ENCODE measurements around the gene SLC27A4.

Gene SLC27A4

GRCh38 chr9:128362774-128363173 lies 22.4 kb downstream of the SLC27A4 start:
- TF ChIP-seq POLR2A (IDR thresholded peaks at IDR 0.05; ENCODE audit: low read length) (no peak), GATA1 (IDR thresholded peaks at IDR 0.05; ENCODE audit: low read depth, low read length) (no peak)
- no peak for DNase-seq

DNA sequence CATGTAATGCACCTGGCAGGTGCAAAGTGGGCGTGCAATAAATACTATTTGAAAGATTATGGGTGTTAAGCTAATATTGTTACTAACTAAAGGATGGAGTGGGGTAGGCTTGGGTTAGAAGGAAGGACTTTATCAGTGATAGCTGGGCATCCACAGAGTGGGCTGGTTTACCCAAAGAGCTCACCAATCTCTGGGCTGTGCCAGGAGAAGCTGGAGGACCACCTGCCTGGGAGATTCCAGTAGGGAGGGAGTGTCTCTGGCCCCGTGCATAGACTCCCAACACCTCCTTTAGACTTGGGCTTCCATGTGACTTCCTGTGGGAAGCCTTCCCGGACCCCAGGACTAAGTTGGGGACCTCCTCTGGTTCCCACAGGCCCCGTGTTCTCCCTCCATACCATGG lies 25.2 kb downstream of the SLC27A4 start:
- no peak for DNase-seq
- no peak for TF ChIP-seq POLR2A (IDR thresholded peaks at IDR 0.05; ENCODE audit: low read length)
- no peak for TF ChIP-seq GATA1 (IDR thresholded peaks at IDR 0.05; ENCODE audit: low read depth, low read length)

DNA sequence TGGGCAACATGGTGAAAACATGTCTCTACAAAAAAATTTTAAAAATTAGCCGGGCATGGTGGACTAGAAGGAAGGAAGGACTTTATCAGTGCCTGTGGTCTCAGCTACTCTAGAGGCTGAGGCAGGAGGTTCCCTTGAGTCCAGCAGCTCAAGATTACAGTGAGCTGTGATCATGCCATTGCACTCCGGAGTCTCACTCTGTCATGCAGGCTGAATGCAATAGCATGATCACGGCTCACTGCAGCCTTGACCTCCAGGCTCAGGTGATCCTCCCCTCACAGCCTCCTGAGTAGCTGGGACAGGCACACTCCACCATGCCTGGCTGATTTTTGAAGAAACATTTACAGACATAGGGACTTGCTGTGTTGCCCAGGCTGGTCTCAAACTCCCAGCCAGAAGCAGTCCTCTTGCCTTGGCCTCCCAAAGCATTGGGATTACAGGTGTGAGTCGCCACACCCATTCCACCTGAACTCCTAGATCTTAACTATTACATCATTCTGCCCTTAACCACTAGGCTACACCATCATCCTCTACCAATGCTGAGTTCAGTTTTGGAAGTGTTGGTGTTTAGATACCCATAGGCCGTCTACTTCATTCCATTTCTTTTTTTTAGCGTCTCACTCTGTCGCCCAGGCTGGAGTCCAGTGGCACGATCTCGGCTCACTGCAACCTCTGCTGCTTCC lies 28.8 kb downstream of the SLC27A4 start:
- peak in 1 of 2 experiments; percentile 27 for DNase-seq
- TF ChIP-seq GATA1 (IDR thresholded peaks at IDR 0.05; ENCODE audit: low read depth, low read length) = no peak

- no peak for DNase-seq
- no peak for TF ChIP-seq POLR2A (IDR thresholded peaks at IDR 0.05; ENCODE audit: low read length)
- TF ChIP-seq GATA1 (IDR thresholded peaks at IDR 0.05; ENCODE audit: low read depth, low read length) = no peak
Measured at GRCh38 chr9:128370367-128370751, 30.0 kb downstream of the SLC27A4 start.

- peak; percentile 97 to 98 for DNase-seq
- TF ChIP-seq POLR2A (IDR thresholded peaks at IDR 0.05; ENCODE audit: low read length) (peak; percentile 90), GATA1 (IDR thresholded peaks at IDR 0.05; ENCODE audit: low read depth, low read length) (no peak)
Measured at GRCh38 chr9:128370752-128371629, 30.7 kb downstream of the SLC27A4 start, which contains the start of gene URM1. TSS of gene URM1 (plus strand) at chr9:128371374. CDS start at chr9:128371381, 7 bp downstream.

- no peak for TF ChIP-seq GATA1 (IDR thresholded peaks at IDR 0.05; ENCODE audit: low read depth, low read length)
- TF ChIP-seq POLR2A (IDR thresholded peaks at IDR 0.05; ENCODE audit: low read length) = peak; percentile 53
- peak; percentile 44 to 65 for DNase-seq
Measured at GRCh38 chr9:128371630-128372117, 31.3 kb downstream of the SLC27A4 start.

DNA sequence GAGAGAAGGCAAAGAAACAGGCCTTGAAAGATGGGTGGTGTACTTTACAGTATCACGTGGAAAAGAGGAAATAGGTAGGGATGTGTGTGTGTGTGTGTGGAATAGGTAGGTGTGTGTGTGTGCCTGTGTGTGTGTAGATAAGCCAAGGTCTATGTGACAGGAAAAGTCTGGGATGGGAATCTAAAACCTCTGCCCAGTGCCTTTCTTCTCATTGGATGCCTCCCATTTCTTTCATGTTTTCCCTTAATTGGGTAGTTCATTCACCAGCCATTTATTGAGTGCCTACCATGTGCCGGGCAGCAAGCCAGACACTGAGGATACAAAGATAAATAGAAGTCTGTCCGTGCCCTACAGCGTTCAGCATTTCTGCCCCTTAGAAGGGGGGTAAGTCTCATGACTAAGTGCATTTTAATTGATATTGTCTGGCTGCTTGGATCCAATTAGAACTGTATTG lies 31.9 kb downstream of the SLC27A4 start:
- DNase-seq = peak; percentile 62 to 73
- TF ChIP-seq GATA1 (IDR thresholded peaks at IDR 0.05; ENCODE audit: low read depth, low read length) = no peak
- TF ChIP-seq POLR2A (IDR thresholded peaks at IDR 0.05; ENCODE audit: low read length) = no peak

DNA sequence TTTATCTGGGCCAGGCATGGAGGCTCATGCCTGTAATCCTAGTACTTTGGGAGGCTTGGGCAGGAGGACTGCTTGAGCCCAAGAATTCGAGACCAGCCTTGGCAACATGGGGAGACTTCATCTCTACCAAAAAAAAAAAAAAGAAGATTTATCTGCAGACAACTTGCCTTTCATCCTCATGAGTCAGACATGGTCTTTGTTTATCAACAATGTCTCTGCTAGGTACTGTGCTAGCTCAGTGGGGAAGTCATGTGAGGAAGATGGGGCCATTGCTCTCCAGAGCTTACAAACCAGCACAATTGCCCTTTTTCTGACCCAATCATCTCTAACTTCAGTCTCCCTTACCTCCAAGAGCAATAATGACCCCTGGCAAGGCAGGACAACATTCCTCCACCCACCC lies 32.5 kb downstream of the SLC27A4 start:
- DNase-seq = peak; percentile 40 to 43

DNA sequence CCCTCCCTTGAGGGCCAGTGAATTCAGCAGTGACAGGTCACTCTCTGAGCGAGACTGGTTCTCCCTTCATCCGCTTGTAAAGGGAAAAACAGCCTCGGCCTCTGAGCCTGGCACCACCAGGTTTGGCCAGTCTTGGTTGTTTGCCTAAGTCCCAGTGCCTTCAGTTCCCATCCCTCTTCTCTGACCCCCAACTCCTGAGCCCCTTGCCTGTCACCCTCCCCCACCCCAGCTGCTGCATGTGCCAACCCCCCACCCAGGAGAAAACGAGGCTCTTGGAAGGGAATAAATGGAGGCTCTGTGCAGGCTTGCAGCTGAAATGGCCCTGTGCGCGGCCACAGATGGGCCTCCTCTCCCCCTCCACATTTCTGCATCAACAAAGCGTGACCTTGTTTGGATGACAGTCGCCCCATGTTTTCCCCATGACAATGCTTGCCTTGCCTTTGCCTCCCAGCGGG lies 33.9 kb downstream of the SLC27A4 start:
- no peak for DNase-seq
- TF ChIP-seq POLR2A (IDR thresholded peaks at IDR 0.05; ENCODE audit: low read length) (no peak), GATA1 (IDR thresholded peaks at IDR 0.05; ENCODE audit: low read depth, low read length) (no peak)

More for the DNA sequence above, 32.5 kb downstream of the SLC27A4 start:
- TF ChIP-seq GATA1 (IDR thresholded peaks at IDR 0.05; ENCODE audit: low read depth, low read length) (no peak), POLR2A (IDR thresholded peaks at IDR 0.05; ENCODE audit: low read length) (no peak)

- TF ChIP-seq POLR2A (IDR thresholded peaks at IDR 0.05; ENCODE audit: low read length) = no peak
- TF ChIP-seq GATA1 (IDR thresholded peaks at IDR 0.05; ENCODE audit: low read depth, low read length) = no peak
- DNase-seq = no peak
Measured at GRCh38 chr9:128375865-128376264, 35.5 kb downstream of the SLC27A4 start.

DNA sequence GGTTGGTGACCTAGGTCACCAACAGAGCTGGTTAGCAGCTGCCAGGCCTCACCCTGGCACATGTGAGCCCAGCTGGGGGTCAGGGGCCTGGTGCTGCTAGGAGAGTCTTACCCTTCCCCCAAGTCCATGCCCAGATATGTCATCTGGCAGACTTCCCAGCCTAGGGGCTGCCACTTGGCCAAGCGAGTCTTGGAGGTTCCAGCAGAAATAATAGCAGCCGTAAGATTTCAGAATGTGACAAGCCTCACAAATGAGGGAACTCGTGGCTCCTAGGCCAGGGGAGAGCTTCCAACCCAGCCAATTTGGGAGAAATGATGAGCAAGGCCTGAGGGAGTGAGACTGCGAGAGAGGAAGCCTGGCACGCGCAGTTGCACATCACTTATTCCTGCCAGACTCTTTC lies 41.9 kb downstream of the SLC27A4 start:
- no peak for DNase-seq
- TF ChIP-seq POLR2A (IDR thresholded peaks at IDR 0.05; ENCODE audit: low read length) (no peak), GATA1 (IDR thresholded peaks at IDR 0.05; ENCODE audit: low read depth, low read length) (no peak)

DNA sequence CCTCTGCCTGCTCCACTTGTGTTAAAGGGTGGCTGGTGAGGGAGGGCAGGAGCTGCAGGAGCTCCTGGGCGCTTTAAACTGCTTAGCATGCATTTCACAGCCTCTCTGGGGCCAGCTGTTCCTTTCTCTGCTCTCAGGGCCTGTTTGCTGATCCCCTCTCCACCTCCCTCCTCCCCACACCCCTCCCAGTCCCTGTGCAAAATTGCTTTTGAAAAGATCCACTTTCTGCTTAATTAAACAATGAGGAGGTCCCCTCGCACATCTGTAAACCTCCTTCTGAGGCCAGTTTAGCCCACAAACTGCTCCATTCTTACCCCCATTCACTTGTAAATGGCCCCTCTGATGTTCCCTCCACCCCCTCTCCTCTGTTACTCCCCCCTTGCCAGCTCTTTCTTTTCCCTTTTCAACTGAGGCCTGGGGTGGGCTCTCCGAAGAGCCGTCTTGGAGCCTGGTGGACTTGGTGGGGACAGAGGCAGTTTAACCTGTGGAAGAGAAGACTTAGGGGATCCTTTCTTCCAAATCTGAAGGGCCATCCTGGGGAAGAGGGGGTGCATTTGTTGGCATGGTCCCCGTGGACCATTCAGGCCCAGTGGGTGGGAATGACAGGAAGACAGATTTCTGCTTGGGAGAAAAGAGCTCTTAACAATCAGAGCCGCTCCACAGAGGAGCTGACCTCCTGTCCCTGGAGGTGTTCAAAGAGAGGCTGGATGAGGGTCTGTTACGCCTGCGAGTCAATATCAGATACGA lies 42.9 kb downstream of the SLC27A4 start:
- TF ChIP-seq POLR2A (IDR thresholded peaks at IDR 0.05; ENCODE audit: low read length) = no peak
- no peak for DNase-seq

DNA sequence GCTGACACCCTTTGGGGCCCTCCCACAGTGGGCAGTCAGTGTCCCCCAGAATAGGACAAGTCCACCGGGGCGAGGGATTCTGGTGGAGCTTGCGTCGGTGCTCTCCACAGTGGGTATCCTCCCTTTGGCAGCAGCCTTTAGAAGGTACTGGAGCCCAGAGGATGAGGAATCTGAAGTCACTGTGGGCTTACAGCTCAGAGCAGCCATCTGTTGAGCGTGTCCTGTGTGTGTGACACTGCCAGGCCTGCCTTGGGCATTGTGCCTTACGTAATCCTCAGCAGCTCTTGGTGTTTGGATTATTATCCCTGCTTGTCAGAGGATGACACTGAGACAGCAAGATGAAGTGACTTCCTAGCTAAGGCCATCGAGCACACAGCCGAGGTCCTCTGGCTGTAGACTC lies 43.5 kb downstream of the SLC27A4 start:
- DNase-seq = no peak
- TF ChIP-seq GATA1 (IDR thresholded peaks at IDR 0.05; ENCODE audit: low read depth, low read length) (no peak), POLR2A (IDR thresholded peaks at IDR 0.05; ENCODE audit: low read length) (no peak)

Data from erythroblast (primary cell).